Gastroesophageal sphincter (tissue), 3 donors: ENCODE results near the gene PLGRKT.

Experiments
- CTCF ChIP-seq, 4 experiments: fragments of 200-600 bp in 2 of 4; fragments of 450-650 bp in 2 of 4; sonication (generic) in 1 of 4; IDR thresholded peaks; one replicate each; pipeline ENCODE4 v1.5.1; 2017 to 2019; ENCODE audit warnings: antibody characterized with exemption in 4 of 4, mild to moderate bottlenecking in 2 of 4, moderate library complexity in 2 of 4
- EP300 ChIP-seq: sonication (generic); formaldehyde crosslinking; IDR thresholded peaks from one replicate; pipeline ENCODE4 v1.6.1; 2017; ENCODE audit warnings: antibody characterized with exemption, mild to moderate bottlenecking
- POLR2A ChIP-seq, 2 donors: fragments of 450-650 bp; IDR thresholded peaks; one replicate each; pipeline ENCODE4 v1.6.1; 2017; ENCODE audit warnings: antibody characterized with exemption in 2 of 2, mild to moderate bottlenecking in 2 of 2, moderate library complexity in 1 of 2

GRCh38 chr9:5428794-5429528 lies 8.8 kb downstream of the PLGRKT start:
- TF ChIP-seq POLR2A (IDR thresholded peaks at IDR 0.05) (no peak), CTCF (IDR thresholded peaks at IDR 0.05) (no peak), EP300 (no peak)
